GM06990 (cell line): ENCODE measurements around the gene UNC45A.

ENCODE experiments used
- DNase-seq: peaks from one replicate; pipeline ENCODE4 v3.0.0-alpha.2; 2011; ENCODE audit not compliant: insufficient read length; ENCODE audit errors: extremely low read depth
- H3K27me3 ChIP-seq: replicated peaks from 2 replicates; pipeline ENCODE4 v1.6.0; 2011; ENCODE audit warnings: low read length; ENCODE audit not compliant: control insufficient read depth, insufficient read depth
- H3K36me3 ChIP-seq: 2 replicates; pipeline ENCODE4 v1.5.1; 2011; ENCODE audit warnings: low read length; ENCODE audit not compliant: control insufficient read depth, insufficient read depth
- H3K4me3 ChIP-seq: replicated peaks from 2 replicates; pipeline ENCODE4 v1.5.1; 2011; ENCODE audit warnings: low read depth, mild to moderate bottlenecking, control low read depth, low read length
- CTCF ChIP-seq: IDR thresholded peaks from 2 replicates; pipeline ENCODE4 v1.5.1; 2011; ENCODE audit warnings: low read length, control low read depth, mild to moderate bottlenecking, inconsistent platforms; ENCODE audit not compliant: insufficient read depth, poor library complexity, severe bottlenecking

The UNC45A gene

GRCh38 chr15:91001209-91001608 is 66.1 kb downstream of the UNC45A start:
- Histone ChIP-seq H3K4me3 (no peak overlapping the region), H3K36me3 (peaks cover 32% of the 10 kb centered on the region), H3K27me3 (no peaks in the 10 kb centered on the region)
- no peak for DNase-seq
- no peak for TF ChIP-seq CTCF
